HG03135 (cell line): ENCODE results near the gene MINDY2.

Experiments
- ATAC-seq: cut with Tn5 transposase; IDR thresholded peaks from one replicate; pipeline ENCODE4 v1.9.1; 2021; ENCODE audit warnings: mild to moderate bottlenecking, moderate library complexity; ENCODE audit not compliant: unreplicated experiment

MINDY2 gene, protein sequence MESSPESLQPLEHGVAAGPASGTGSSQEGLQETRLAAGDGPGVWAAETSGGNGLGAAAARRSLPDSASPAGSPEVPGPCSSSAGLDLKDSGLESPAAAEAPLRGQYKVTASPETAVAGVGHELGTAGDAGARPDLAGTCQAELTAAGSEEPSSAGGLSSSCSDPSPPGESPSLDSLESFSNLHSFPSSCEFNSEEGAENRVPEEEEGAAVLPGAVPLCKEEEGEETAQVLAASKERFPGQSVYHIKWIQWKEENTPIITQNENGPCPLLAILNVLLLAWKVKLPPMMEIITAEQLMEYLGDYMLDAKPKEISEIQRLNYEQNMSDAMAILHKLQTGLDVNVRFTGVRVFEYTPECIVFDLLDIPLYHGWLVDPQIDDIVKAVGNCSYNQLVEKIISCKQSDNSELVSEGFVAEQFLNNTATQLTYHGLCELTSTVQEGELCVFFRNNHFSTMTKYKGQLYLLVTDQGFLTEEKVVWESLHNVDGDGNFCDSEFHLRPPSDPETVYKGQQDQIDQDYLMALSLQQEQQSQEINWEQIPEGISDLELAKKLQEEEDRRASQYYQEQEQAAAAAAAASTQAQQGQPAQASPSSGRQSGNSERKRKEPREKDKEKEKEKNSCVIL

DNA sequence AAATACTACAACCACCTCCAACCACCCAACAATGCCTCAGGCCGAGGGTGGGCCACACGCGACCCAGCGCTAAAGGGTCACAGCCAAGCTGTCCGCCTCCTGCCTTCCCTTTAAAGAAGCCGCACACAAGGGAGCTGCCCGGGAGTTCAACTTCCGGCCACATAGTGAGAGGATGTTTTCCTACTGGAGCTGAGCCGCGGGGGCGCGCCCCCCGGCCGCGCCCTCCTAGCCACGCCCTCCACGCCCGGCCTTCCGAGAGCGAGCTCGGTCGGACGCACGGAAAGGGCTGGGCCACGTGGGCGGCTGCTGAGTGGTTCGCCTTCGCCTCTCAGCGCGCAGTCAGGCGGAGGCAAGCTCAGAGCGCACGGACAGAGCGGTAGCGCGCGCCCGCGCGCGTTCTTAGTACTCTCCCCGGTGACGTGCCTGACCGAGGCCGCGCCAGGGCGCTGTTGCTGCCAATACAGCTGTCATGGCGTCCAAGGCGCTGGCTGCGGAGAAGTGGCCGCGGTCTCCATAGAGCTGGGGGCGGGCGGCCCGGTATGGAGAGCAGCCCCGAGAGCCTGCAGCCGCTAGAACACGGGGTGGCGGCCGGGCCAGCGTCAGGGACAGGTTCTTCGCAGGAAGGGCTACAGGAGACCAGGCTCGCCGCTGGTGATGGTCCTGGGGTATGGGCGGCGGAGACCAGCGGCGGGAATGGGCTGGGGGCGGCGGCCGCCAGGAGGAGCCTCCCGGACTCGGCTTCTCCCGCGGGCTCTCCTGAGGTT lies at the start of gene MINDY2:
TSS of gene MINDY2 (plus strand) at position 446 of the 764 bp plus-strand sequence. CDS start at position 540, 94 bp downstream.
- peak; percentile 92 for ATAC-seq

DNA sequence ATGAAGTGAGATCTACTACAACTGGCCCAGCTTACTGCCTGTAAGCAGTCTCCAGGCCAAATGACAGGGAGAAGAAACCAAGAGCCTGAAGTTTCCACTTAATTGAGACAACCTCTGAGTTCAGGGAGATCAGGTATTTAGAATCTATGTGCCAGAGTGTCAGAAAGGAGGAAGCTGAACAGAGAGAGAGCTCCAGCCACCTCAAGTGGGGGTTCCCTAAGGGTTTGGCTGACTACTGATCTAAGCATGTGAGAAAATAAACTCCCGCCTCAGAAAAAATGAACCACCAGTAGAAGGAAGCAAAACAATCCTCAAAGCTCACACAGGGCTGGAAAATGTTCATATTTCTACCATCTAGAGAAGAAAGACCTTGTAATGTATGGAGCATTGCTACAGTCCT lies 46.6 kb upstream of the MINDY2 start:
- peak; percentile 80 for ATAC-seq

DNA sequence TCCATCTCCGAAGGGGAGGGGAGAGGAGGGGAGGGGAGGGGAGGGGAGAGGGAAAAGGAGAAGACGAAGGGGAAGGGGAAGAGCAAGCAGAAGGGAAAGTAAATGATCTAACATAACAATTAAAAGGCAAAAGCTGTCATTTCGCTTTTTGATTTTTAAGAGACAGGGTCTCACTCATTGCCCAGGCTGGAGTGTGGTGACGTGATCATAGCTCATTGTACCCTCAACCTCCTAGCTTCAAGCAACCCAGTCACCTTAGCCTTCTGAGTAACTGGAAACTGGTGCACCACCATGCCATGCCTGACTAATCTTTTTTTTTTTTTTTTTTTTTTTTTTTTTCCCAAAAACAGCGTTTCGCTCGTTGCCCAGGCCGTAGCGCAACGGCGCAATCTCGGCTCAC lies 44.2 kb upstream of the MINDY2 start:
- ATAC-seq: no peak

DNA sequence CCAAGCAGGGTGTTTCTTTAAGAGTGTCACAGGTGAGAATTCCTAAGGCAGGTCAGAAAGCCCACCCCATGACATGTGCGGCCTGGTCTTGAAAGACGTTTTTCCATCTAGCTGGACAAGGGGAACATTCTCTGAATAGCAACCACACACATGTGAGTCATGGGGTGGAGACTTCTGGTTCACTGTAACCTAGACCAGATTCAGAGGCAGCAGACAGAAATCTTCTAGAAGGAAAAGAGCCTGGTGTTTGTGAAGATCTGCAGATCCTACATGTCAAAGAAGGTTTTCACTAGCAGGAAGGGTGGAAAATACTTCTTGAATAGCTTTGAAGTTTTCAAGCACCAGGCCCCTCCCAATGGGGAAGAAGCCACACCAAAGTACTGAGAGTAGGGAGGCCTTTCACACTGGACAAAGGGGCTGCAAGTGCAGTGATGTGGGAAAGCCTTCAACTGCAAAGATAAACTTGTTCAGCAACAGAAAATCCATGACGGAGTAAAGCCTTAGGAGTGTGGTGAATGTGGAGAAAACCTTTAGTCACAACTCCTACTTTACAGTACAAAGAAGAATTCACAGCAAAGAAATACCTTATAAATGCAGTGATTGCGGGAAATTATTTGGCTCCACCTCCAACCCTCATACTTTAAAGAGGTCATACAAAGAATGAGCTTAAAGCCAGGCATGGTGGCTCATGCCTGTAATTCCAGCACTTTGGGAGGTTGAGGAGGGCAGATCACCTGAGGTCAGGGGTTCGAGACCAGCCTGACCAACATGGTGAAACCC lies 39.2 kb upstream of the MINDY2 start:
- no peak for ATAC-seq

DNA sequence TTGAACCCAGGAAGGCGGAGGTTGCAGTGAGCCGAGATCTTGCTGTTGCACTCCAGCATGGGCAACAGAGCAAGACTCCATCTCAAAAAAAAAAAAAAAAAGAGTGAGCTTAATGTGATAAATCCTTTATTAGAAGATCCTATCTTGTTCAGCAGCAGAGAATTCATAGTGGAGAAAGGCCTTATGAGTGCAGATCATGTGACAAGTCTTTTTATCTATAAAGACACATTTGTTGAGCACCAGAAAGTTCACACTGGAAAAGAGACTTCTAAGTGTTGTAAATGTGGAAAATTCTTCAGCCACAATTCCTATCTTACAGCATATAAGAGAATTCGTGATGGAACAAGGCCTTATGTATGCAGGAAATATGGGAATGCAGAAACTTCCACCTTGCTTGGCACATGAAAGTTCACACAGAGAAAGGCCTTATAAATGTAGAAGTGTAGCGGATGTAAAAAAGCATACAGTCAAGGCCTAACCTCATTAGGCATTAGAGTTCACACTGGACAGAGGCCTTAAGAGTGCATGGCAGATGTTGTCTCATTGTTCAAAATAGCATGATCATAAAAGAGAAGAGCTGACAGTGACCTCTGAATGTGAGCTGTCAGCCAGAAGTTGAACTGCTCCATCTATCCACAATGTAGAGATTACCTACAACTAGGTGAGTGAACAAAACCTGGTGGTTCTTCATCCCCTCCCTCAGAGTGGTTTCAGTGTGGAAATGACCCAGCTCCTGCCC lies 38.3 kb upstream of the MINDY2 start:
- ATAC-seq: no peak

DNA sequence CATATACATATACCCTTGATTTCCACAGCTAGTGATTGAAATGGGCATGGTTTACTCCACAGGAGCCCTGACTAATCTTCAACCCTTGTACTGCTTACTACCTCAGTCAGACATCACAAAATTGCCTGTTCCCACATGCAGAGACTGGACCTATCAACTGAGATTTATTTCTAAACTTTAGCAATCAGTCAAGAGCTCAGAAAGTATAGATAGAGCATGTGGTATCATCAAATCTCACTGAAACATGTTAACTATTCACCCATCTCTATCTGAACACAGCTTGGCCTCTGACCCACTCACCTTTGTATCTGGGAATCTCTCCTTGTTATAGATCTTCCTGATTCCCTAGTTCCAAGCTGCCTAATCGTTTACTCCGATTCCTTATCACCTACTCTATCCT lies 36.2 kb upstream of the MINDY2 start:
- ATAC-seq: no peak

DNA sequence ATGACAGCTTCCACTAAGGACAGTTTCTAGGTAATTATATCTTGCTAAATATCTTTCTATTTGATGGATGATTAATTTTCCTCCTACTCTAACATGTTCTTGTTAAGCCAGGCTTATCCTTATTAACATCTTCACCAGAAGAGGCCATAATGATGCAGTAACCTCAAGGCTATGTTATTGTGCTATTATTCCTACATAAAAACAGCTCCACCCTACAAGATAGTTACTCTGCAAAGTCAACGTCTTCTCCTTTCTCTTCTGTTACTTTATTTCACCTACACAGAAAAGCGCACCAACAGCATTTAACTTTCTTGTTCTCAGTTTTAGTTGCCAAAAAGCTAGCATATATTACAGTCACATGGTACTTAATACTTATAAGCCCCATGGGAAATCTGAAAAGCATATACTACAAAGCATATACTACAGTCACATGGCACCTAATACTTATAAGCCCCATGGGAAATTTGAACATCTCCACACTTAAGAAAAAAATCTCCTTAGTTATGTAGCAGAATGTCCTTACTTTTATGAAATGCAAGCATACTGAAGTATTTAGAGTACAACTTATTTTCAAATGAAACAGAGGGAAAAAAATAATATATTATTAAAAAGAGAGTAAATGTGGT lies 35.0 kb upstream of the MINDY2 start:
- no peak for ATAC-seq

DNA sequence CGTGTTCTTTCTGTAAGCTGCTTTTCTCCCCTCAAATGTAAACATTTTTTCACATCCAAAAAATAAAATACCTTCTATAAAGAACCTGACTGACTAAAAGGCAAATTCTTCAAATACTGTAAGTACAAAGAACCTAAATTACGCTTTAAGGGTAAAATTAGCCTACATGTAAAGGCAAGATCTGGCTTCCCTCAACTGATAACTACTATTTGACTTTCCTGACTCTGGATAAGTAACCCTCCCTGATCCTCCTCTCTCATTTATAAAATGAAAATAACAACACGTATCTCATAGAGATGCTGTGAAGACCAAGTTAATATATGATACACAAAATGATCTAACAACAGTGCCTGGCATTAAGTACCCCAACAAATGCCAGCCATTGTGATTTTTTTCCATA lies 33.8 kb upstream of the MINDY2 start:
- no peak for ATAC-seq

DNA sequence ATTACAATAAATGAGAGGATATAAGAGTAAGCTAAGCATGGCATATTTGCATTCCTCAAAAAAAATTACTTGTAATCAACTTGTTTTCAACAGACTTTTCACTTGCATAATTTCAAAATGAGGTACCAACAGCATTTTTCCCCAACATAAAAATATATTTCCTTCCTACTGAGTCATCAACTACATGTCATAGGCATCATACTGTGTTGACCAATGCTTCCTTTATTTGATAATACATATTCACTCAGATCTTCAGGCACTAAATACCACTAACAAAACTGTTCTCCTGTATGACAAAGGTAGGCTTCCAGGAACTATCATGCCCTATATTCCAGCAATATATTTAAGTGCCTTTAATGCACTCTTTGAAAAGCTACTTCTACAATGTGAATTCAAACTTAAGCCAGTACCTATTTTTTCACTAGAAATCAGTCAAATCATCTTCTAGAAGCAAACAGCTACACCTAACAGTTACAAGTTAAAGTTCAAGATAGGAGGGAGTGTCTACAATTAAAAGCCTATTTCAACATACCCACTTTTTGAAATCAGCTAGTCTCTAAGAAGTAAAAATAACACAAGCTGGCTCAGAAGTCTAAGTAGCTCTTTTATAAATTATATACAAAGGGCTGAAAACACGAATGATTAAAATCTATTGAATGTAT lies 32.9 kb upstream of the MINDY2 start:
- ATAC-seq: no peak

DNA sequence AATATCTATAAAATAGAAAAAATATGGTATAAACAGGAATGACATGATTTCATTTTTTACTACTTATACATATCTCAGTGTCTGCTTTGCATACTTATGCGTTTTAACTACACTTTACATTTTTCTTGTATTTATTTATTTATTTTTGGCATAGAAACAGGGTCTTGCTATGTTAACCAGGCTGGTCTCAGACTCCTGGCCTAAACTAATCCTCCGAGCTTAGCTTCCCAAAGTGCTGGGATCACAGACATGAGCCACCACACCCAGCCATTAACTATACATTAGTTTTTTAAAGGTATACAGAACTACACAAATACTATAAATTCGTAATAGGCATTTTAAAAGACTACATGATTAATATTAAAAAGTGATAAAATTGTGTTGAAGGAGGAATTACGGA lies 30.7 kb upstream of the MINDY2 start:
- ATAC-seq: no peak

DNA sequence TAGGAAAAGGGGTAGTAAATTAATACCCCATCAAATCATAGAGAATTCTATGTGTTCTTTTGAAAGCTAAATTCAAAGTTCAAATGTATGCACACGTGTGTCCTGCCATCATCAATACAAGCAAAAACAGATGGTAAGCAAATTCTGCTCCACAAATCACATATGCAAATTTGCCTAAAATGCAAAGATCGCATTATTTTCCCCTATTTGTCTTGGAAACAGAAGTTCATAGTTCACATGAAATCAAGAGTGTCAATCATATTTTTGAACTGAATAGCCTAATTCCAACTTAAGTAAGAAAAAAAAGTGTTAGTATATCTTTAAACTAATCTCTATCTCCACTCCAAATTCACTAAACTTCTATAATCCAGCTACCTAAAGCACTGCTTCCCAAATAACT lies 30.1 kb upstream of the MINDY2 start:
- no peak for ATAC-seq

DNA sequence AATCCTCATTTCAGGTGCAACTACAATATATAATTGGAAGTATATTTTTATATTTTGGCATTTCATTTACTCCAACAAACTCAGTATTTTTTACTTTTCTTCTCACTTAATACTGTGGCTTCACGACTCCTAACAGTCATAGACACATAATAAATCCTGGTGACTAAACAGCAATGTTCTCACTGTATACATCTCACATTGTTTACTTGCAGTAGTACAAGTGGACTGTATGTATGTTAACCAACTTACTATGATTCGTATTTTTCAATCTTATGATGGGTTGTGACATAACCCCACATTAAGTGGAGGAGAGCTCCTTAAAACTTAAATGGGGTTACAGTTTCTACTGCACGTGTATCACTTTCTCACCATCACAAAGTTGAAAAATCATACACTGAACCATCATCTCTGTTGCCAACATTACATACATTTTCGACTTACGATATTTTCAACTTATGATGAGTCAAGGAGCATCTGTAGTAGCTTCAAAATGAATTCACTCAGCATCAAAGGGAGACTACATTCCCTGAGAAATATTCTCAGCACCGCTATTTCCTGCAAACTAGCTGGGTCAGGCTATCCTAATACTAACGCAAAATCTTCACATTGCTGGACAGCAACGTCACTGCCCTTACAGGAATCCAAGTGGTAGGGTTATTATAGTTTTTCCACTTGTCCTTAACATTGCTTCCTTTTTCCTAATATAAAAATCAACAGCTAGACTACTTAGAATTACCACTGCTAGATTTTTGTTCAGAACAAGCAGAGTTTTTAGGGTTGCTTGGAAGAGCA lies 28.9 kb upstream of the MINDY2 start:
- ATAC-seq: no peak

DNA sequence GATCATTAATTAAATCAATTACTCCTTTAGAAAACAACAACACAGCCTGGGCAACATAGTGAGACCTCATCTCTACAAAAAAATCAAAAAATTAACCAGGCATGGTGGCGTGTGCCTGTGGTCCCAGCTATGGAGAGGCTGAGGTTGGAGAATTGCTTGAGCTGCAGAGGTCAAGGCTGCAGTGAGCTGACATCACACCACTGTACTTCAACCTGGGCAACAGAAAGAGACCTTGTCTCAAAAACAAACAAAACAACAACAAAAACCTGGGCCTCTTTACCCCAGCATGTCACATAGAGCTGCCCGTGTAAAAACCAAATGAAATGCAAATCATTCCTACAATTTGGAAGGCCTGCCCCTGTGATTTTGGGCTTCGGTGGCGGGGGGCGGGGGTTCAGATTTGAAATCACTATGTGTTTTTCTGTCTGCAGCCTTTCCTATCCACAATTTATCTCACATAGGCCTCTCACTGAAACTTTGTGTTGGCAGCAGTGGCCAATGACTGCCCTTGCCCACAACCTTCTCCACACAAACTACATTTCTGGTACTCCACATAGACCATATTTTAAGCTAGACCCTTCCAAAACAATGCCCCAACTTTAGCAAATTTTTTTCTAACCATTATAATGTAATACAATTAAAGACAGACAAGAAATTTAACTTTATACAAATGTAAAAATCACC lies 28.1 kb upstream of the MINDY2 start:
- ATAC-seq: no peak

DNA sequence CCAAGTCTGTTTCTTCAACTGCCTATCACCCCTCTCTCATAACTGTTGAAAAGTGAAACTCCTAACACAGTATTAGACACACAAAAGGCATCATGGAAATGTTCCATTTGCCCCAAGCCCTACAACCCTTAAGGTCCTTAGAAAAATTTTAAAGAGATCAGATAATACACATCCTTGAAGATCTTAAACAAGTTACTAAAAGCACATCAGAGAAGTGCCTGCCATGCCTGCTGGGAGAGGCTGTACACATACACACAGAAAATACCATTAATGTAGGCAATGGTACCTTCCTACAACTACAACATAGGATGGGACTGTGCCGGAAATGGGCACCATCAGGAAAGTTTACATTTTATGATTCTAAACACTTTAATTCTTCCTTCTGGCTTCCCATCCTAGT lies 24.9 kb upstream of the MINDY2 start:
- no peak for ATAC-seq

DNA sequence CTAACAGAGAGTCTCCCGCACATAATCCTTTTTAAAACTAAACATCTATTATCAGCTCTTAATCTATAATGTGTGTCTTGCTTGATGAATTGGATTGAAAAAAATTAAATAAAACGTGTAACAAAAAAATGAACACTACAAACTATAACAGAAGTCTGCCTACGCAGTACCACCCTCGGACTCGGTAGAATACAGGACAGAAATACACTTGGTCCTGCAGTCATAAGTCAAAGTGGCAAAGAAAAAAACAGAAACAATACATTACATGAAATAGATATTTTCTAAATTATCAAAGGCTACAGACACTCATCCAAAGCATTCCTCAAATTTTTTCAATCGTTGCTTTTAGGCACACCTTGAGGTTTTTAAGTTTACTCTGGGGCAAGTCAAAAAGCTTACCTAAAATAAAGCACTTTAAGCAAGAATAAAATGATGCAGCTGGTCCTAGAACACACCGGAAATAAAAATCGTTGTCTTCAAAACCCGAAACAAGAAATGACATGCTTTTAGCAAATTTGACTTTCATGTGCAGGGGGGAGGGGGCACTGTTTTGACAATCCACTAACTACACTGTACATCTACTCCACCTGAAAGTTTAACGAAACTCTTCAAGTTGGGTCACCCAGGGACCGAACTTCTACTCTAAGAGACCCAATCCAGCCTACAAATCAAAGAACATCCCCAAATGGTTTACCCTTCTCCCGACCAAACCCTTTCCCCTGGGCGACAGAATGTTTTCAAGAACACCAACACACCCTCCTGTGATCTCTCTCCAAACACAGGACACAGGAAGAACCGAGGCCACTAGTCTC lies 22.9 kb upstream of the MINDY2 start:
- ATAC-seq: peak; percentile 13

DNA sequence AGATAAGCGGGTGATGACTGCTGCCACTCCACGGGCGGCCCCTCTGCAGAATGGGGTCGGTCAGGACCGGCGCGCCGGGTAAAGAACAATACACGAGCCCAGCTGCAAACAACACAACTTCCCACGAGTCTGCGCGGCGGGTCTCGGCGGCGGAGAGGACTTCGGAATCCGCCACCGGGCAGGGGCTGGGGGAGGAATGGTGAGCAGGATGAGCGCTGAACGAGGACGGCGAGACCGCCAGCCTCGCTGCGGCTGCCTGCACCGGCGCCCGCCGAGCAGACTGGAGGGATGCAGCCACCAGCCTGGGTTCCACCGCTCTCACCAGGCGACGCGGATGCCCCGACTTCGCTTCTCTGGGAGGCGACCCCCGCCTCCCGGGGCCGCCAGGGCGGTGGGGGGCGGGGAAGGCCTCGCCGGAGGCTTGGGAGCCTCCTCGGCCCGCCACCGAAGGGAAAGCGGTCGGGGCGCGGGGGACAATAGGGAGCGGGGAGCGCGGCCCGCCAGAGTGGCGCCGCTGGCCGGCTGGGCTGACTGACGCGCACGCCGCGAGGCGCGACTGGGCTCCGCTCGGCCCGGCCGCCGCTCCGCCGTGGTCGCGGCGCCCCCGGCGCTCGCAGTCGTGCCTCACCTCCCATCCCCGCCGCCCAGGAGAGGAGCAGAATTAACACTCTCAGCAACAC lies 22.1 kb upstream of the MINDY2 start:
- ATAC-seq: peak; percentile 34
